DMS79 treated with DMSO at 0.1 percent for 48 hours (cell line): Measurements from ENCODE around the gene P3H3.

Experiments
- DNase-seq: peaks from one replicate; lab custom pipeline; 2025; lab: John Stamatoyannopoulos, UW

The P3H3 gene

DNA sequence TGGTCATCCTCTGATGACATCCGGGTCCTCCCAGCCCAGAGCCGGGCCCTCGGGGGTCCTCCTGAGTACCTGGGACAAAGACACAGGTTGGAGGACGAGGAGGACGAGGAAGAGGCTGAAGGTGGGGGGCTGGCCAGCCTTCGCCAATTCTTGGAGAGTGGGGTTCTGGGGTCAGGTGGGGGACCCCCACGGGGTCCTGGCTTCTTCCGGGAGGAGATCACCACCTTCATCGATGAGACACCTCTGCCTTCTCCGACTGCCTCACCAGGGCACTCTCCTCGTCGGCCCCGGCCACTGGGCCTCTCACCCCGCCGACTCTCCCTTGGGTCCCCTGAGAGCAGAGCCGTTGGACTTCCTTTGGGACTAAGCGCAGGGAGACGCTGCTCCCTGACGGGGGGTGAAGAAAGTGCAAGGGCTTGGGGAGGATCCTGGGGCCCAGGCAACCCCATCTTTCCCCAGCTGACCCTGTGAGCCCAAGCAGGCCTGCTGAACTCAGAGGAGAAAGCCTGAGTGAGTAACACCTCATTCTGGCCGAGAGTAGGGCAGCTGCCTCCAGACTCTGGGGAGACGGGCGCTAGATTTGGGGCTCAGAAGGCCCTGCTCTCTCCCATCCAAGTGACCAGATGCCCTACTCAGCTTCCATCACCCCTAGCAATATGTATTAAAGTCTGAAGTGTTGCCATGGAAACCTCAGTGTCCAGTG is 1.3 kb upstream of the P3H3 start:
- DNase-seq: no peak

DNA sequence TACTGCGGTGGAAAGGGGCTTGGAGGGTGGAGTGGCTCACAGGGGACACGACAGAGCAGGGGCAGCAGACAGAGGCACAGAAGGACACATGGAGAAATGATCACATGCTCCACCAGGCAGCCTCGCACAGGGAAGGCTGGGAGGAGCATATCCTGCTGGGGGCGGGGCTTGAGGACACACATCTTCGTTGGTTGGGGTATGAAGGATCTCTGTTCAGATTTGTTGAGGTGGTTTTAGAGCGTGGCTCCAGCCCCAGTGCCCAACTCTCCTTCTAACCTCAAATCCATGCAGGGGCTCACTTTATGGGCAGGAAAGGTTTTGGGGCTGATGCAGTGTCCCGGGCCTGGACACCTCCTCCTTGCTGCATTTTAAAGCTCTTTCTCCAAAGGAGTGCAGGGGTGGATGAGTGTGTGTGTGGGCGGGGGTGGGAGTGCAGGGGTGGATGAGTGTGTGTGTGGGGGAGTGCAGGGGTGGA is 733 bp upstream of the P3H3 start:
- DNase-seq: peak; percentile 81

DNA sequence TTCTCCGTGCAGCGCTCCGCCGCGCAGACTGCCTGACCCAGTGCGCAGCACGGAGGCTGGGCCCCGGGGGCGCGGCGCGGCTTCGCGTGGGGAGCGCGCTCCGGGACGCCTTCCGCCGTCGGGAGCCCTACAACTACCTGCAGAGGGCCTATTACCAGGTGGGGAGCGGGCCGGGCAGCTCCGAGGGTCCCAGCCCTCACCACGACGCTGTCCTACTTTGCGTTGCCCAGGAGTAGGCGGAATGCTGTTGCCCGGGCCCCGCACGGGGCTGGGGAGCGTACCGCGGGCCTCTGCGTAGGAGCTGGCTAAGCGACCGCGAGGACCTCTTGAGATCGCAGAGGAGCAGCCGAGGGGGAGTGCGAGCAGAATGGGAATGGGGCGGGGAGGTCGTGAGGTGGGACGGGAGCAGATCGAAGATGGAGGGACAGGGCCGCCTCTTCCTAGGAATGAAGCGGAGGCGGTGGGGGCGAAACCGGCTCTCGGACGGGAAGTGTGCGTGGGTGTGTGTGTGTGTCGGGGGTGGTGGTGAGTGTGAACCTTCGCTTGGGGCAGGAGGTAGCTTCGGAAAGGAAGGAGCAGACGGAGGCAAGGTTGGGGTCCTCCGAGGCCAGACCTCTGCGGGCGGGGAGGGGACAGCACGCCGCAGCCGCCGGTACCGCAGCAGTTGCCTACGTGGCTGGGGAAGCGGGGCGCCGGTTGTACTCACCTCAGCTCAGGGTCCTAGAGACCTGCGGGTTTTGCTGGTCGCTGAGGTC is 751 bp downstream of the P3H3 start:
- DNase-seq: no peak

GRCh38 chr12:6829536-6830220 is 1.5 kb downstream of the P3H3 start:
- peak; percentile 61 for DNase-seq

- no peak for DNase-seq
Observed at GRCh38 chr12:6830286-6830890, 2.2 kb downstream of the P3H3 start.

GRCh38 chr12:6830999-6831398 is 2.8 kb downstream of the P3H3 start:
- no peak for DNase-seq

DNA sequence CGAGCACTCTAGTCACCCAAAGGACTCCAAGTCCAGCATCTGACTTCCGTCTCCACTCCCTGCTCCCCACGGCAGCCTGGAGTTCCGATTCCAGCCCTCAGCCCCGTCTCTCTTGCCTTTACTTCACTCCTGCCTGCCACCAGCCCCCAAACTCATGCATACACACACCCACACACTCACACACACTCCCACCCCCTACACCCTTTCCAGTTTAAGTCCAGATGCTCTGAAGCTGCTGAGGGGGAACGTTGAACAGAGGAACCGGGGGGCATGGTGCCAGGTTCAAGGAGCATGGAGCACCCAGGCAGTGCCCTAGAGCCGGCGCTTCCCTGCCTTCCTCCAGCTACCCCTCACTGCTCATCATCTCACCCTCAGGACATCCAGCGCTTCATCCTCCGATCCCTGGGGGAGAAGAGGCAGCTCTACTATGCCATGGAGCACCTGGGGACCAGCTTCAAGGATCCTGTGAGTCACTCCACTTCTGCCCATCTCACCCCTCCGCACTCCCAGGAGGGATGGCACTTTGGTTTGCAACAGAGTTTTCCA is 3.3 kb downstream of the P3H3 start:
- DNase-seq: no peak

GRCh38 chr12:6832125-6832524 is 3.9 kb downstream of the P3H3 start:
- no peak for DNase-seq

DNA sequence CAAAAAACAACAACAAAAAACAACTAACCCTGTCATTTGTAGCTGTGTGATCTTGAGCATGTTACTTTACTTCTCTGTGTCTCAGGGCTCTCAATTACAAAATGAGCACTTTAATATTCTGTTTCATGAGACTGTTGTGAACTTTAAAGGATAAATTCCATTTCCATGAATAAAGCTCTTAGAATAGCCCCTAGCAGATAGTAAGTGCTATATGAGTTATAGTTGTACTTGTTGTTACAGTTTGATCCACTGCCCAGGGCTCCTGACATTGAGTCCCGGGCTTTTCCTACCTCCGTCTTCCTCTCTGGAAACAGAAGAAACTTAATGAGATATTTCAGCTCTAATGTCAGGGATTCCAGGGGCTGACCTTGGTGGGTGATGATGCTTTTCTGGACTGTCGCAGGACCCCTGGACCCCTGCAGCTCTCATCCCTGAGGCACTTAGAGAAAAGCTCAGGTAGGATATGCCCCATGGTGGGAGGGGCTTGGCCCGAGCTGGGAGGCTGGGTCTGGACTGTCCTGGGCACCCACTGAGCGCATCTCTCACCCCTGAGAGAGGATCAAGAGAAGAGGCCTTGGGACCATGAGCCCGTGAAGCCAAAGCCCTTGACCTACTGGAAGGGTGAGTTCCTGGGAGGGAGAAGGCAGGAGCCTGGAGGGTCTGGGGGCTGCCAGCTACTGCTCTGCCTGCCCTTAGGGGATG is 5.1 kb downstream of the P3H3 start:
- DNase-seq: no peak

DNA sequence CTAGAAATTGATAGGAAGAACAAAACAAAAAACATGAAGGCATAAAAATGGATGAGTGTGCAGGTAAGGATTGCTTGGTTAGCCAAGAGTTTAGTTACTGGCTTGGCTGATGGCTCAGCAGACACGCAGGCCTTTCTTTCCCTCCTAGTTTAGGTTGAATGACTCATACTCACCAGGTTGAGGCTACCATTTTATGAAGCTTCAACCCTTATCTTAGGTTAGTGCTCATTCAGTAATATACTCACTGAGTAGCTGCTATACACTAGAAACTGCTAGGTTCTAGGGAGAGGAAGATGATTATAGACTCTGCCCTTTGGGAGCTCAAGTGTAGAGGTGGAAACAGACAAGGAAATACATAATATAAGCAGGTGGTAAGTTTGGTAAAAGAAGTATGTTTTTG is 6.0 kb downstream of the P3H3 start:
- no peak for DNase-seq

DNA sequence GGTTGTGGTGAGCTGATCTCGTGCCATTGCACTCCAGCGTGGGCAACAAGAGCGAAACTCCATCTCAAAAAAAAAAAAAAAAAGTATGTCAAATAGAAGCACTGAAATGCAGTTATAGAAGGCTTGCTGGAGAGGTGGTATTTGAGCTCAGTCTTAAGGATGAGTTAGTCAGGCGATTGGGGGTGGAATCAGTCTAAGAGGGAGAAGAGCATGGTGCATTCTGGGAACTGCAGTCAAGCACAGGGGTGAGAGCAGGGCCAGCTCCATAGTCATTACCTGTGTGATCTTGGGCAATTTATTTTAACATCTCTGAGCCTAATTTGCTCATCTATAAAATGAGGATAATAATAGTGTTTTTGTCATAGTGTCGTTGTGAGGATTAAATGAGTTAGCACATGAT is 6.7 kb downstream of the P3H3 start:
- no peak for DNase-seq

DNA sequence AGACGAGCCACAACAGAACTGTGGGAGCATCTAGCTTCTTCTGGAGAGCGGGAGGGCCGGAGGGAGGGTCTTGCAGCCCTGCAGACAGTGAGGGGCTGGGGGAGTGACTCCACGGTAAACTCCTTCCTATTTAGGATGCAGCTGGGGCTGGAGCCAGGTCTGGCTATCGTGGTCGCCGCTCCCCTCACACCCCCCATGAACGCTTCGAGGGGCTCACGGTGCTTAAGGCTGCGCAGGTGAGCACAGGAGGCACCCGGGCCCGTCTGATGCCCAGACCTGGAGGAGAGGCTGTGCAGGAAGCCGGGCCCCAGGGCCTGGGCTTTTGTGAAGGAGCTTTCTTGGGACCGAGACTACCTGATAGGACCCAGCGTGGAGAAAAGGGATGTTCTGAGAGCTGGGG is 8.6 kb downstream of the P3H3 start:
- no peak for DNase-seq

DNA sequence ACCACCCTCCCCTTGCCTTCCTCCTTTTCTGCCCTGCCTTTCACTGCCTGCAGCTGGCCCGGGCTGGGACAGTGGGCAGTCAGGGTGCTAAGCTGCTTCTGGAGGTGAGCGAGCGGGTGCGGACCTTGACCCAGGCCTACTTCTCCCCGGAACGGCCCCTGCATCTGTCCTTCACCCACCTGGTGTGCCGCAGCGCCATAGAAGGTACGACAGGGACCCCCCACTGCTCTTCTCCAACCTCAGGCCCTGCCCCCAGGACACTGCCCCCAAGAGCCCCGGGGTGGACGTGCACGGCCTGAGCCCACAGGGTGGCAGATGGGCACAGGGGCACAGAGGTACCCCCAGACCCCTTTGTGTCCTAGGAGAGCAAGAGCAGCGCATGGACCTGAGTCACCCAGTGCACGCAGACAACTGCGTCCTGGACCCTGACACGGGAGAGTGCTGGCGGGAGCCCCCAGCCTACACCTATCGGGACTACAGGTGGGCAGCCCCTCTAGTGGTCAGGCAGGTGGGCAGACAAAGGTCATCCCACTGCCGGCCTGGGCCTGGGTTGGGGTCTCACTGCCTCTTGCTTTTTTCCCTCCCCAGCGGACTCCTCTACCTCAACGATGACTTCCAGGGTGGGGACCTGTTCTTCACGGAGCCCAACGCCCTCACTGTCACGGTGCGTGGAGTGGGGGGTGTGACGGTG is 9.3 kb downstream of the P3H3 start:
- DNase-seq: no peak

DNA sequence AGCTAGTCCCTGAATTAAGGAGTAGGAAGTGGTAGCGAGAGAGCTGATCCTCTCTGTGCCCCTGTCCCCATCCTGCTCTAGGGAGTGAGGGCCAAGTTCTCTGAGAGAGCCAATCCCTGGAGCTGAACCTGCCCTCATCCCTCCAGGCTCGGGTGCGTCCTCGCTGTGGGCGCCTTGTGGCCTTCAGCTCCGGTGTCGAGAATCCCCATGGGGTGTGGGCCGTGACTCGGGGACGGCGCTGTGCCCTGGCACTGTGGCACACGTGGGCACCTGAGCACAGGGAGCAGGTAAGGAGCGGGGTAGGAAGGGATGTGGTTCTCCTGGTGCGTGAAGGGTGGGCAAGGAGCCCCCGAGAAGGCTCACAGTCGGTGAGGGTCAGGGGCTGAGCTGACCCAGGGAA is 10.6 kb downstream of the P3H3 start:
- DNase-seq: no peak

DNA sequence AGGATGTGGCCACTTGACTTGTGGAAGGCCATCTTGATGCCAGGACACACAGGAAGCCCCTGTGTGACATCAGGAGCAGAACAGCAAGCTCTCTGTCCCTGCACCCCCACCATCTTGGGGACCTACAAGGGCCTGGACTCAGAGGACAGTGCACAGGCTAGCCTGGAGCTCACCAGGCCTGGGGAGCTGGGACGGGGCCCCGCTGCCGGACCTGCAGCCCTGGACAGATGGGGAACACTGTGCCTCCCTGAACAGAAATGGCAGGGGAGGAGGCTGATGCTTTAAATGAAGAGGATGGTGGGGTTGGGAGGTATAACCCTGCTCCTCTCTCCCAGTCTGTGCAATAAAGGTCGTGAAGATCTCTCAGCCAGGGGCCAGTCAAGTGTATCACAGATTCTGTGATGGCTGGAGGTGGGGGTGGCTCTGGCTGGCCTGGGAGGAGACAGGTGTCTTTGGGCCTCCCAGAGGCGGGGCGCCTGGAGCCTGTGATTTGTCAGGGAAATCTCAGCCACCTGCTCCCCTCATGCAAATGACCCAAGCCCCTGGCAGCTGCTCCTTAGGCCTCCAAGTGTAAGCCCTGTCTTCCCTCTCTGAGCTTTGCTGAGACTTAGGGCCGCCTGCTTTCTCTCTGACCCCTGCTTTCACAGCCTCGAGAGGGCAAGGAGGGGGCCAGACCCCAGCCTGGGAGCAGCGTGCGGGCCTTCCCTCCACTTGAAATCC is 11.4 kb downstream of the P3H3 start:
- peak; percentile 14 for DNase-seq

DNA sequence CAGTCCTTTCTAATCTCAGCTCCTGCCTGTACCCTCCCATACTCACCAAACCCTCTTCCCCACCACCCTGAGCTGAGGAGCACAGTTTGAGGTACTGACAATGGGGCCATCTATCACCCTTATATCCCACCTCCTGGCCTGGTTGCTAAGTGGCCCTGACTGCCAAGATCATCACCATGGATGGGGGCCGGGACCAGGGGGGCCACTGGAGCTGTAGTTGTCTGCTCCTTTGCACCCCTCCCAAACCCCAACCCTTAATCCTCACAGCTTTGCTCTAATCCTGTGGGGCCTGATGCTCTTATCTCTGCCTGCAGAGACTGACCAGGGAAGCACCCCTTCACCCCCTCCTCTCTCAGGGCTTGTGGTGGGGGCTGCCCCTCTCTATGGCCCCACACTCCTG is 12.1 kb downstream of the P3H3 start:
- no peak for DNase-seq

GRCh38 chr12:6840761-6841515 is 12.7 kb downstream of the P3H3 start, which contains the start of gene GNB3:
Gene GNB3 (plus strand): TSS chr12:6840925. CDS start chr12:6841288, 363 bp downstream.
- no peak for DNase-seq

GRCh38 chr12:6842075-6842474 is 13.9 kb downstream of the P3H3 start:
- no peak for DNase-seq

GRCh38 chr12:6843118-6843902 is 15.1 kb downstream of the P3H3 start:
- DNase-seq: no peak
